Caco-2 (cell line): ENCODE results near the gene CAMK2G. TPM values are rescaled to one million over a fixed set of nuclear protein-coding genes. Genes with fewer than 3 reads are reported as not detected.

Source experiments
- BruUV-seq: library from RNA; stranded (reverse); fragments of 400-500 nt; replicated peaks from 2 replicates; lab custom pipeline; 2021; lab: Mats Ljungman, UMichigan
- CTCF ChIA-PET: fragments of 300-600 bp; sonication (Branson Sonifier 250); formaldehyde crosslinking; loops from one replicate; lab custom pipeline; 2022; ENCODE audit warnings: antibody characterized with exemption; lab: Charles Lee
- POLR2A ChIA-PET: fragments of 300-600 bp; sonication (Branson Sonifier 250); formaldehyde crosslinking; loops from one replicate; lab custom pipeline; 2022; ENCODE audit warnings: antibody characterized with exemption; lab: Charles Lee
- DNase-seq, 2 experiments: peaks; one replicate each; pipeline versions ENCODE4 v3.0.0 to v3.0.0-alpha.2; 2020 to 2022
- H3K27me3 ChIP-seq: replicated peaks from 2 replicates; pipeline ENCODE4 v1.6.0; 2011; ENCODE audit warnings: low read length; ENCODE audit not compliant: control insufficient read depth, insufficient read depth
- H3K36me3 ChIP-seq: 2 replicates; pipeline ENCODE4 v1.5.1; 2011; ENCODE audit warnings: low read length; ENCODE audit not compliant: control insufficient read depth, insufficient read depth
- H3K4me1 ChIP-seq: fragments of 250-450 bp; sonication (Bioruptor Pico); 2 replicates; pipeline ENCODE4 v1.5.1; 2020; ENCODE audit warnings: mild to moderate bottlenecking
- H3K4me3 ChIP-seq: 2 replicates; pipeline ENCODE4 v1.5.1; 2011; ENCODE audit warnings: low read depth, mild to moderate bottlenecking, control low read depth, low read length
- H3K9me3 ChIP-seq: fragments of 250-450 bp; sonication (Bioruptor Pico); 2 replicates; pipeline ENCODE4 v1.5.1; 2020; ENCODE audit warnings: mild to moderate bottlenecking, moderate library complexity
- H3K27ac Mint-ChIP-seq: one replicate; pipeline ENCODE4 v1.8.0; 2022; ENCODE audit warnings: mixed read lengths; ENCODE audit not compliant: unreplicated experiment
- H3K27me3 Mint-ChIP-seq: one replicate; pipeline ENCODE4 v1.8.0; 2022; ENCODE audit warnings: mixed read lengths; ENCODE audit not compliant: insufficient read depth, unreplicated experiment
- H3K36me3 Mint-ChIP-seq: one replicate; pipeline ENCODE4 v1.8.0; 2022; ENCODE audit warnings: mild to moderate bottlenecking, mixed read lengths; ENCODE audit not compliant: insufficient read depth, unreplicated experiment
- H3K4me1 Mint-ChIP-seq: one replicate; pipeline ENCODE4 v1.8.0; 2022; ENCODE audit warnings: low read depth, mixed read lengths; ENCODE audit not compliant: unreplicated experiment
- H3K4me3 Mint-ChIP-seq: one replicate; pipeline ENCODE4 v1.8.0; 2022; ENCODE audit warnings: mild to moderate bottlenecking, moderate library complexity, mixed read lengths; ENCODE audit not compliant: unreplicated experiment
- H3K9me3 Mint-ChIP-seq: one replicate; pipeline ENCODE4 v1.8.0; 2022; ENCODE audit warnings: mixed read lengths; ENCODE audit not compliant: unreplicated experiment
- CTCF ChIP-seq, 2 experiments: fragments of 200-600 bp in 1 of 2; IDR thresholded peaks; 1 replicate in 1 of 2; 2 replicates in 1 of 2; pipeline versions ENCODE4 v1.5.1 to v1.8.0; 2011 to 2022; ENCODE audit warnings: antibody characterized with exemption in 1 of 2, control low read depth in 1 of 2, inconsistent platforms in 1 of 2, low read depth in 1 of 2, low read length in 1 of 2, mild to moderate bottlenecking in 1 of 2, moderate library complexity in 1 of 2; ENCODE audit not compliant: insufficient read depth in 1 of 2, severe bottlenecking in 1 of 2, unreplicated experiment in 1 of 2
- intact Hi-C: fragments of 100-400 bp; cut with micrococcal nuclease; formaldehyde crosslinking; loops from one replicate; pipeline ENCODE4 v1.10.0; 2022; ENCODE audit not compliant: unreplicated experiment
- total RNA-seq: library from RNA; stranded (reverse); gene quantifications from 2 replicates; pipeline ENCODE4 v1.2.3, GENCODE V29; 2022

The CAMK2G gene
- total RNA-seq, 1 experiment from 2014 or later: 78.8 TPM

GRCh38 chr10:73809061-73809818 lies 65.1 kb downstream of the CAMK2G start:
- BruUV-seq: no TSS peak
- CTCF ChIA-PET: no interaction called here

GRCh38 chr10:73808021-73808815 lies 66.1 kb downstream of the CAMK2G start:
- no peak for TF ChIP-seq CTCF (IDR thresholded peaks at IDR 0.05; ENCODE audit: insufficient read depth in 1 of 2, low read depth in 1 of 2, low read length in 1 of 2, severe bottlenecking in 1 of 2, unreplicated experiment in 1 of 2)
- Mint-ChIP-seq H3K4me3 (no peak overlapping the region), H3K9me3 (no peaks in the 10 kb centered on the region), H3K27me3 (no peaks in the 10 kb centered on the region), H3K27ac (no peak overlapping the region), H3K36me3 (peaks cover 56% of the 10 kb centered on the region), H3K4me1 (no peaks in the 10 kb centered on the region)
- ChIA-PET CTCF (interaction anchor here (0.6 kb wide), 1 partner anchor 406 kb away, joined by 4 read pairs; no protein-coding TSS in a partner anchor), POLR2A (no interaction called here)
- Histone ChIP-seq H3K36me3 (no peaks in the 10 kb centered on the region; the same call in 1 of the 2 replicates), H3K4me1 (no peaks in the 10 kb centered on the region), H3K9me3 (no peaks in the 10 kb centered on the region), H3K4me3 (no peak overlapping the region), H3K27me3 (no peaks in the 10 kb centered on the region)
- no TSS peak for BruUV-seq
- intact Hi-C loops: no loop called here
- DNase-seq: no peak

More at GRCh38 chr10:73809061-73809818, 65.1 kb downstream of the CAMK2G start:
- no peaks in the 10 kb centered on the region for H3K9me3 ChIP-seq
- no peaks in the 10 kb centered on the region for H3K27me3 ChIP-seq
- Mint-ChIP-seq H3K36me3 (peaks cover 51% of the 10 kb centered on the region), H3K27me3 (no peaks in the 10 kb centered on the region), H3K9me3 (no peaks in the 10 kb centered on the region), H3K27ac (no peak overlapping the region), H3K4me1 (no peaks in the 10 kb centered on the region), H3K4me3 (peak overlapping the region; percentile 24)
- H3K36me3 ChIP-seq: no peaks in the 10 kb centered on the region; the same call in 1 of the 2 replicates
- no peaks in the 10 kb centered on the region for H3K4me1 ChIP-seq
- no peak for TF ChIP-seq CTCF (IDR thresholded peaks at IDR 0.05; ENCODE audit: insufficient read depth in 1 of 2, low read depth in 1 of 2, low read length in 1 of 2, severe bottlenecking in 1 of 2, unreplicated experiment in 1 of 2)
- no peak overlapping the region for H3K4me3 ChIP-seq
- intact Hi-C loops: no loop called here
- POLR2A ChIA-PET: no interaction called here
- no peak for DNase-seq

GRCh38 chr10:73807471-73807870 lies 66.9 kb downstream of the CAMK2G start:
- Histone ChIP-seq H3K4me3 (no peak overlapping the region), H3K27me3 (no peaks in the 10 kb centered on the region), H3K4me1 (no peaks in the 10 kb centered on the region), H3K36me3 (no peaks in the 10 kb centered on the region; the same call in 1 of the 2 replicates), H3K9me3 (no peaks in the 10 kb centered on the region)
- POLR2A ChIA-PET: no interaction called here
- no peaks in the 10 kb centered on the region for H3K9me3 Mint-ChIP-seq
- no peak overlapping the region for H3K27ac Mint-ChIP-seq
- CTCF ChIA-PET: no interaction called here
- TF ChIP-seq CTCF (IDR thresholded peaks at IDR 0.05; ENCODE audit: insufficient read depth in 1 of 2, low read depth in 1 of 2, low read length in 1 of 2, severe bottlenecking in 1 of 2, unreplicated experiment in 1 of 2): no peak
- no peak for DNase-seq
- intact Hi-C loops: no loop called here
- no TSS peak for BruUV-seq
- H3K27me3 Mint-ChIP-seq: no peaks in the 10 kb centered on the region
- H3K4me3 Mint-ChIP-seq: no peak overlapping the region
- no peaks in the 10 kb centered on the region for H3K4me1 Mint-ChIP-seq
- H3K36me3 Mint-ChIP-seq: peaks cover 61% of the 10 kb centered on the region
